OCI-LY7 (cell line): ENCODE measurements around the gene EIF5A. TPM values are rescaled to one million over a fixed set of nuclear protein-coding genes. Genes with fewer than 3 reads are reported as not detected.
A peak's percentile ranks its signal among the peaks of the same experiment; 100 is the strongest.

Source experiments
- BruUV-seq: library from RNA; stranded (reverse); fragments of 400-500 nt; replicated peaks from 2 replicates; lab custom pipeline; 2021; lab: Mats Ljungman, UMichigan
- CTCF ChIA-PET: fragments of 300-600 bp; sonication (Branson Sonifier 250); formaldehyde crosslinking; loops from one replicate; lab custom pipeline; 2022; ENCODE audit warnings: antibody characterized with exemption; ENCODE audit not compliant: unreplicated experiment; lab: Charles Lee
- POLR2A ChIA-PET: fragments of 300-600 bp; sonication (Branson Sonifier 250); formaldehyde crosslinking; loops from one replicate; lab custom pipeline; 2022; ENCODE audit warnings: antibody characterized with exemption; lab: Charles Lee
- DNase-seq: peaks from one replicate; pipeline ENCODE4 v3.0.0-alpha.2; 2015; ENCODE audit warnings: low spot score
- H2AFZ ChIP-seq: fragments of 200-600 bp; sonication (generic), shearing (Covaris generic); 2 replicates; pipeline ENCODE4 v1.6.1; 2014; ENCODE audit warnings: mild to moderate bottlenecking, antibody characterized with exemption, low read length, moderate library complexity
- H3K27ac ChIP-seq: fragments of 200-600 bp; sonication (generic); 2 replicates; pipeline ENCODE4 v1.5.1; 2014; ENCODE audit warnings: mixed run types, low read depth, mild to moderate bottlenecking, moderate library complexity, low read length, inconsistent platforms; ENCODE audit not compliant: poor library complexity, severe bottlenecking
- H3K36me3 ChIP-seq: fragments of 200-600 bp; sonication (generic); 2 replicates; pipeline ENCODE4 v1.6.1; 2014; ENCODE audit warnings: mild to moderate bottlenecking, antibody characterized with exemption, low read length, moderate library complexity, mixed read lengths; ENCODE audit not compliant: insufficient read depth
- H3K4me1 ChIP-seq: fragments of 200-600 bp; sonication (generic); 2 replicates; pipeline ENCODE4 v1.5.1; 2014; ENCODE audit warnings: mild to moderate bottlenecking, low read length; ENCODE audit not compliant: insufficient read depth, poor library complexity, severe bottlenecking
- H3K4me2 ChIP-seq: fragments of 200-600 bp; sonication (generic); 2 replicates; pipeline ENCODE4 v1.6.1; 2014; ENCODE audit warnings: mild to moderate bottlenecking, low read length
- H3K4me3 ChIP-seq: fragments of 200-600 bp; sonication (generic); 2 replicates; pipeline ENCODE4 v1.5.1; 2014; ENCODE audit warnings: mild to moderate bottlenecking, low read depth, low read length; ENCODE audit not compliant: poor library complexity, severe bottlenecking
- H3K79me2 ChIP-seq: fragments of 200-600 bp; sonication (generic); 2 replicates; pipeline ENCODE4 v1.6.1; 2016; ENCODE audit warnings: low read depth, mild to moderate bottlenecking, low read length, moderate library complexity, mixed read lengths; ENCODE audit not compliant: insufficient read depth
- H3K9me2 ChIP-seq: fragments of 200-600 bp; sonication (generic); 2 replicates; pipeline ENCODE4 v1.6.1; 2016; ENCODE audit warnings: mild to moderate bottlenecking, low read length, mixed read lengths; ENCODE audit not compliant: insufficient read depth
- H3K9me3 ChIP-seq: fragments of 200-600 bp; sonication (generic); 2 replicates; pipeline ENCODE4 v1.6.1; 2014; ENCODE audit warnings: mild to moderate bottlenecking, mixed run types, low read length, mixed read lengths
- H4K20me1 ChIP-seq: fragments of 200-600 bp; sonication (generic); 2 replicates; pipeline ENCODE4 v1.6.1; 2014; ENCODE audit warnings: mild to moderate bottlenecking, antibody characterized with exemption, low read length, moderate library complexity, mixed read lengths; ENCODE audit not compliant: insufficient read depth
- EZH2phosphoT487 ChIP-seq: fragments of 200-600 bp; sonication (generic); IDR thresholded peaks from 2 replicates; pipeline ENCODE4 v1.6.1; 2018; ENCODE audit warnings: low read depth, borderline replicate concordance, mild to moderate bottlenecking, mixed run types, antibody characterized with exemption, low read length, moderate library complexity, mixed read lengths
- intact Hi-C: fragments of 100-400 bp; cut with micrococcal nuclease; formaldehyde crosslinking; loops from one replicate; pipeline ENCODE4 v1.10.0; 2022; ENCODE audit not compliant: unreplicated experiment
- total RNA-seq, 2 experiments: library from RNA; depleted of rRNA in 1 of 2; stranded (reverse); fragments of >200 nt in 1 of 2; shearing (Covaris generic) in 1 of 2; gene quantifications; 2 replicates each; pipeline ENCODE4 v1.2.3, GENCODE V29; 2014 to 2022
- TF ChIP-seq, protein P1 (sequence below): fragments of 200-600 bp; sonication (generic); conservative IDR thresholded peaks from 2 replicates; pipeline ENCODE4 v1.5.1; 2014; ENCODE audit warnings: mild to moderate bottlenecking, antibody characterized with exemption, low read length, moderate library complexity, mixed read lengths

Gene EIF5A
- total RNA-seq, 2 experiments from 2014 or later, result 491 to 803 TPM

DNA sequence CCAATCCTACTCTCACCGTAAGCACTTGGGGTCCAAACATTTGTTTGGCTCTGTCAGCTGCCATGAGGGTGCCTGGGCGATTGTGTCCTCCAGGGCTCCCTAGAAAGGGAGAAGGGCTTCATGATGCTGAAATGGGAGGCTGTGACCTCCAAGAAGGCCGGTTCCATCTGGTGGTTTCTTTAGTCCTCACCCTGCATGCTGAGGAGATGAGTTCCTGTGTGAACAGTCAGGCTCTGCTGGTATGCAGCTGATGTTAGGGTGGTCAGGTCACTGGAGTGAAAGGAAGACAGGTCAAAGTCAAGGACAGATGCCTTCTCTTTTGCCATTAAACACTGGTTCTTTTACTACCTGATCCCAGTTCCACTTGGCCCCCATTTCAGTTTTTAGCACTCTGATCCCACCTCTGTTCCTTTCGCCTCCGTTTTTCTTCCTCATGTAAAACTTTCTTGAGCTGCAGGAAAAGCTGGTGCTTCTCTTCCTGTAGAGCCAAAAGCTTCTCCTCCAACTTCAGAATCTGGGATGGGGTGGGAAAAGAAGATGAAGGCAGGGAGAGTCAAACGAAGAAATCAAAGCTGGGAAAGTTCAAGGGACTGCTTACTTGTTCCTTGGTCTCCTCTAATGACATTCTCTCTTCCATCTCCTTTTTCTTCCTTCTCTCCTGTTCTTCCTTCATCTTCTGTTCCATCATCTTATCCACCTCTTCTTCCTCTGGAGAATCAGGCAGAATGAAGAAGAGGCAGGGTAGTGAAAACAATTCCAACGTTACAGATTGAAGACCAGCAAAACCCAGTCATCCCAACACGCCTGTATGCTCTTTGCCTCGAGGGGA is 6.7 kb downstream of the EIF5A start:
- POLR2A ChIA-PET, result interaction anchor here (2.6 kb wide), 1 partner anchor 16 kb away, joined by 12 read pairs; the partner anchor contains the start of gene NEURL4
- TSS peak; percentile 89 for BruUV-seq
- peaks cover 23% of the 10 kb centered on the region for H4K20me1 ChIP-seq

DNA sequence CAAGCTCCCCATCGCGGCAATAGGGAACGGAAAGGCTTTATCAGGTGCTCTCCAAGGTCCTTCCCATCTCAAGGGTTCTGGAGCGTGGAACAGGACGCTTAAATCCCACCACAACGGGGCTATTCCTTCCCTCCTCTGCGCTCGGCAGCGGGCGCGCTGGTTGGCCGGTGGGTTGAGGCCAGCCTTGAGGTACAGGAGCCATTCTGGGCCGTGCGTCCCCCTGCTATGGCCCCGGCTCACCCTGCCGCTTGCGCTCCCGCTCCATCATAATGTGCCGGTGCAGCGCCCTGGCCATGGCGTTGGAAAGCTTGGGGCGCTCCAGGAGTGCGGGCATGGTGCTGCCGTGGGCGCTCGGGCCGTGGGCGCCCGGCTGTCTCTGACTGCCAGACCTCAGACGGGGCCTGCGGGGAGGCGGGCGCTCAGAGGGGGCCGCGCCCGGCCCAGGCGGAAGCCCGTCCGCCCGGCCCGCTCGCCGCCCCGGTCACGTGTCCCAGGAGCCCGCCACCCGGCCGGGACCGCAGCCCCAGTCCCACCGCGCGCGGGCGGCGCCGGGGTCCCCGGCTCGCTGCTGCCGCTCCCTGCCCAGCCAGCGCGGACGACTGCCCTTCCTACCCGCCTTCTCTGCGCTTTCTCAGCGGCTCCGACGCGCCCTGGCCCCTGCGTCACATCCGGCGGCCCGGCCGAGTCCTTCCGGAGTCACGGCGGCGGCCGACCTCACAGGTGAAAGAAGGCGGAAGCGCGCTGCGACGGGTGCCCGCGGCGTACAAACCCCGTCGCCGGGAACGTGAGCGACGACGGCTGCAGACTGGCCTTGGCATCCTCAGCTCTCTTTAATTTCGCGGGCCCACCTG is 7.5 kb downstream of the EIF5A start, which contains the start of gene GPS2:
GPS2 (minus strand) TSS at position 642 of the 851 bp plus-strand sequence; CDS start at position 334, 308 bp downstream.
- Histone ChIP-seq H3K4me3 (peak within 1 kb of the TSS; percentile 95), H2AFZ (no peak within 1 kb of the TSS; the same call in 1 of the 2 replicates), H3K4me2 (peak within 1 kb of the TSS; percentile 96), H3K4me1 (peaks cover 47% of the 10 kb centered on the region), H3K27ac (peak within 1 kb of the TSS; percentile 79), H3K79me2 (peaks cover 27% of the 10 kb centered on the region), H3K9me3 (no peaks in the 10 kb centered on the region), H4K20me1 (peaks cover 15% of the 10 kb centered on the region), H3K9me2 (no peaks in the 10 kb centered on the region), H3K36me3 (peaks cover 82% of the 10 kb centered on the region)
- ChIA-PET CTCF (no interaction called here), POLR2A (interaction anchor here (0.8 to 2.6 kb wide), 4 partner anchors 15 to 89 kb away, joined by 4 to 12 read pairs (median 8); partner anchors contain the start of genes ACAP1, NEURL4 and TMEM256)
- peak; percentile 91 for DNase-seq
- intact Hi-C loops, result loop anchor here (5.0 kb wide), 1 partner anchor 37 kb away; the partner anchor contains the start of gene KCTD11
- no TSS peak for BruUV-seq
- no peak for TF ChIP-seq EZH2phosphoT487
- TF ChIP-seq, protein P1, sequence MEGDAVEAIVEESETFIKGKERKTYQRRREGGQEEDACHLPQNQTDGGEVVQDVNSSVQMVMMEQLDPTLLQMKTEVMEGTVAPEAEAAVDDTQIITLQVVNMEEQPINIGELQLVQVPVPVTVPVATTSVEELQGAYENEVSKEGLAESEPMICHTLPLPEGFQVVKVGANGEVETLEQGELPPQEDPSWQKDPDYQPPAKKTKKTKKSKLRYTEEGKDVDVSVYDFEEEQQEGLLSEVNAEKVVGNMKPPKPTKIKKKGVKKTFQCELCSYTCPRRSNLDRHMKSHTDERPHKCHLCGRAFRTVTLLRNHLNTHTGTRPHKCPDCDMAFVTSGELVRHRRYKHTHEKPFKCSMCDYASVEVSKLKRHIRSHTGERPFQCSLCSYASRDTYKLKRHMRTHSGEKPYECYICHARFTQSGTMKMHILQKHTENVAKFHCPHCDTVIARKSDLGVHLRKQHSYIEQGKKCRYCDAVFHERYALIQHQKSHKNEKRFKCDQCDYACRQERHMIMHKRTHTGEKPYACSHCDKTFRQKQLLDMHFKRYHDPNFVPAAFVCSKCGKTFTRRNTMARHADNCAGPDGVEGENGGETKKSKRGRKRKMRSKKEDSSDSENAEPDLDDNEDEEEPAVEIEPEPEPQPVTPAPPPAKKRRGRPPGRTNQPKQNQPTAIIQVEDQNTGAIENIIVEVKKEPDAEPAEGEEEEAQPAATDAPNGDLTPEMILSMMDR, result no peak

More for the DNA sequence above, 6.7 kb downstream of the EIF5A start:
- no peaks in the 10 kb centered on the region for H3K9me2 ChIP-seq
- no peak overlapping the region for H2AFZ ChIP-seq
- TF ChIP-seq, protein P1, result no peak
- TF ChIP-seq EZH2phosphoT487, result no peak
- H3K4me2 ChIP-seq, result peak overlapping the region; percentile 96
- peaks cover 35% of the 10 kb centered on the region for H3K79me2 ChIP-seq
- DNase-seq, result peak; percentile 27
- peaks cover 88% of the 10 kb centered on the region for H3K36me3 ChIP-seq
- H3K27ac ChIP-seq, result peak overlapping the region; percentile 79
- H3K9me3 ChIP-seq, result no peaks in the 10 kb centered on the region
- H3K4me3 ChIP-seq, result peak overlapping the region; percentile 95
- H3K4me1 ChIP-seq, result peaks cover 56% of the 10 kb centered on the region
- intact Hi-C loops, result no loop called here
- CTCF ChIA-PET, result no interaction called here
